ENCODE results near the gene SAMSN1. TPM values are rescaled to one million over a fixed set of nuclear protein-coding genes. Genes with fewer than 3 reads are reported as not detected.

SAMSN1 gene
- polyA plus RNA-seq, 1 experiment = not detected

- Histone ChIP-seq H3K27me3 (ENCODE audit: control insufficient read depth, insufficient read depth, low read length) (no peaks in the 10 kb centered on the region), H3K4me3 (ENCODE audit: low read depth, low read length) (no peak overlapping the region), H3K36me3 (ENCODE audit: control insufficient read depth, insufficient read depth, low read length) (no peaks in the 10 kb centered on the region)
- DNase-seq (ENCODE audit: low read depth) = no peak
- TF ChIP-seq CTCF (IDR thresholded peaks at IDR 0.05; ENCODE audit: insufficient read depth, low read depth, low read length) = no peak
- ChIA-PET POLR2A (no interaction called here), CTCF (no interaction called here)
These were observed 69.0 kb downstream of the SAMSN1 start for GRCh38 chr21:14477133-14477532.

GRCh38 chr21:14474995-14475394 lies 71.1 kb downstream of the SAMSN1 start:
- TF ChIP-seq CTCF (IDR thresholded peaks at IDR 0.05; ENCODE audit: insufficient read depth, low read depth, low read length) = no peak
- H3K27me3 ChIP-seq (ENCODE audit: control insufficient read depth, insufficient read depth, low read length) = no peaks in the 10 kb centered on the region
- POLR2A ChIA-PET = no interaction called here
- no peak overlapping the region for H3K4me3 ChIP-seq (ENCODE audit: low read depth, low read length)
- DNase-seq (ENCODE audit: low read depth) = no peak
- CTCF ChIA-PET = no interaction called here
- H3K36me3 ChIP-seq (ENCODE audit: control insufficient read depth, insufficient read depth, low read length) = no peaks in the 10 kb centered on the region

GRCh38 chr21:14469641-14470040 lies 76.5 kb downstream of the SAMSN1 start:
- Histone ChIP-seq H3K27me3 (ENCODE audit: control insufficient read depth, insufficient read depth, low read length) (no peaks in the 10 kb centered on the region), H3K36me3 (ENCODE audit: control insufficient read depth, insufficient read depth, low read length) (no peaks in the 10 kb centered on the region), H3K4me3 (ENCODE audit: low read depth, low read length) (no peak overlapping the region)
- no peak for TF ChIP-seq CTCF (IDR thresholded peaks at IDR 0.05; ENCODE audit: insufficient read depth, low read depth, low read length)
- ChIA-PET POLR2A (no interaction called here), CTCF (no interaction called here)
- no peak for DNase-seq (ENCODE audit: low read depth)

GRCh38 chr21:14466715-14467114 lies 79.4 kb downstream of the SAMSN1 start:
- H3K27me3 ChIP-seq (ENCODE audit: control insufficient read depth, insufficient read depth, low read length) = no peaks in the 10 kb centered on the region
- no peak for DNase-seq (ENCODE audit: low read depth)
- no peak for TF ChIP-seq CTCF (IDR thresholded peaks at IDR 0.05; ENCODE audit: insufficient read depth, low read depth, low read length)
- ChIA-PET CTCF (no interaction called here), POLR2A (no interaction called here)
- H3K36me3 ChIP-seq (ENCODE audit: control insufficient read depth, insufficient read depth, low read length) = no peaks in the 10 kb centered on the region
- no peak overlapping the region for H3K4me3 ChIP-seq (ENCODE audit: low read depth, low read length)

- no peak for DNase-seq (ENCODE audit: low read depth)
- no peak for TF ChIP-seq CTCF (IDR thresholded peaks at IDR 0.05; ENCODE audit: insufficient read depth, low read depth, low read length)
- ChIA-PET CTCF (no interaction called here), POLR2A (no interaction called here)
- Histone ChIP-seq H3K27me3 (ENCODE audit: control insufficient read depth, insufficient read depth, low read length) (no peaks in the 10 kb centered on the region), H3K36me3 (ENCODE audit: control insufficient read depth, insufficient read depth, low read length) (no peaks in the 10 kb centered on the region), H3K4me3 (ENCODE audit: low read depth, low read length) (no peak overlapping the region)
These were observed 88.4 kb downstream of the SAMSN1 start for GRCh38 chr21:14457762-14458161.
